ENCODE data around the gene TRABD. TPM values are rescaled to one million over a fixed set of nuclear protein-coding genes. Genes with fewer than 3 reads are reported as not detected.
"Not testable (repeated sequence)": the region's sequence is repeated elsewhere in the genome, so short reads cannot be mapped to it uniquely, and the experiment has no call there.

Gene TRABD
- total and polyA plus RNA-seq, 11 donors, result 14.3 to 32.9 (median 18.0) TPM

- no peak for ATAC-seq
- Histone ChIP-seq H3K36me3 (no peaks in the 10 kb centered on the region), H3K27me3 (peaks cover 0 to 10% (median 0%) of the 10 kb centered on the region in 9 donors), H3K4me3 (no peak overlapping the region), H3K27ac (no peak overlapping the region), H3K4me1 (no peaks in the 10 kb centered on the region), H3K9me3 (no peaks in the 10 kb centered on the region)
- no peak for DNase-seq
- WGBS, 4 donors, result 84 to 91% (median 88%) methylated on average over 10 to 23 of the region's 23 CpGs
- TF ChIP-seq POLR2A (IDR thresholded peaks at IDR 0.05), result no peak
- no peak for TF ChIP-seq CTCF (IDR thresholded peaks at IDR 0.05)
- intact Hi-C loops (cut with DNase I), result no loop called here
Observed at GRCh38 chr22:50161508-50162390, 24.0 kb upstream of the TRABD start.

GRCh38 chr22:50162391-50162956 lies 23.2 kb upstream of the TRABD start:
- intact Hi-C loops (cut with DNase I), result no loop called here
- no peaks in the 10 kb centered on the region for H3K4me1 ChIP-seq
- 66 to 85% (median 80%) methylated on average over 3 to 10 of the region's 10 CpGs for WGBS, 4 donors
- no peaks in the 10 kb centered on the region for H3K36me3 ChIP-seq
- no peak overlapping the region for H3K4me3 ChIP-seq
- ATAC-seq (peak in 1 of 4 donors; percentile 16), DNase-seq (no peak)
- no peak for TF ChIP-seq POLR2A (IDR thresholded peaks at IDR 0.05)
- no peak for TF ChIP-seq CTCF (IDR thresholded peaks at IDR 0.05)
- no peak overlapping the region for H3K27ac ChIP-seq
- H3K27me3 ChIP-seq, result peaks cover 0 to 10% (median 0%) of the 10 kb centered on the region in 9 donors
- no peaks in the 10 kb centered on the region for H3K9me3 ChIP-seq

GRCh38 chr22:50165436-50166123 lies 20.1 kb upstream of the TRABD start:
- Histone ChIP-seq H3K4me3 (no peak overlapping the region), H3K27ac (no peak overlapping the region), H3K36me3 (no peaks in the 10 kb centered on the region), H3K27me3 (peaks cover 4 to 15% (median 9%) of the 10 kb centered on the region in 9 donors), H3K9me3 (no peaks in the 10 kb centered on the region), H3K4me1 (peaks cover 0 to 11% (median 0%) of the 10 kb centered on the region in 12 donors)
- intact Hi-C loops (cut with DNase I), result no loop called here
- ATAC-seq (no peak), DNase-seq (peak in 1 of 5 donors; percentile 42)
- WGBS, 4 donors, result 94 to 96% (median 95%) methylated on average over 23 to 28 of the region's 28 CpGs
- no peak for TF ChIP-seq POLR2A (IDR thresholded peaks at IDR 0.05)

GRCh38 chr22:50167689-50168489 lies 17.8 kb upstream of the TRABD start:
- Histone ChIP-seq H3K36me3 (no peaks in the 10 kb centered on the region), H3K27ac (no peak overlapping the region), H3K4me1 (peaks cover 0 to 18% (median 0%) of the 10 kb centered on the region in 12 donors), H3K9me3 (no peaks in the 10 kb centered on the region), H3K4me3 (no peak overlapping the region), H3K27me3 (peaks cover 10 to 33% (median 20%) of the 10 kb centered on the region in 9 donors)
- ATAC-seq, result no peak
- 33 to 43% (median 38%) methylated on average over 11 of the region's 11 CpGs for WGBS, 4 donors
- peak in 1 of 5 donors; percentile 19 for DNase-seq
- intact Hi-C loops (cut with DNase I), result no loop called here
- TF ChIP-seq POLR2A (IDR thresholded peaks at IDR 0.05), result no peak
- TF ChIP-seq CTCF (IDR thresholded peaks at IDR 0.05), result no peak

GRCh38 chr22:50168490-50169180 lies 17.1 kb upstream of the TRABD start:
- WGBS, 4 donors, result 37 to 53% (median 47%) methylated on average over 5 of the region's 5 CpGs
- intact Hi-C loops (cut with DNase I); DNase-seq; H3K27ac ChIP-seq; H3K4me3 ChIP-seq; H3K36me3 ChIP-seq; ATAC-seq; H3K9me3 ChIP-seq: not testable (repeated sequence)
- Histone ChIP-seq H3K4me1 (peaks cover 0 to 18% (median 0%) of the 10 kb centered on the region in 12 donors), H3K27me3 (peaks cover 10 to 37% (median 20%) of the 10 kb centered on the region in 9 donors)

Data from heart left ventricle (tissue), 16 donors.